HCT116 (cell line): ENCODE measurements around the gene STARD5. TPM values are rescaled to one million over a fixed set of nuclear protein-coding genes. Genes with fewer than 3 reads are reported as not detected.

ENCODE experiments used
- ATAC-seq: fragments of 200-7000 bp; cut with Tn5 transposase; 2 replicates; pipeline ENCODE4 v1.9.1; 2020; ENCODE audit warnings: mild to moderate bottlenecking, moderate library complexity
- BruUV-seq: library from RNA; stranded (reverse); fragments of 400-500 nt; replicated peaks from 2 replicates; lab custom pipeline; 2021; lab: Mats Ljungman, UMichigan
- CTCF ChIA-PET: fragments of 300-600 bp; sonication (Branson Sonifier 250); formaldehyde crosslinking; loops from one replicate; lab custom pipeline; 2021; ENCODE audit warnings: antibody characterized with exemption; lab: Charles Lee
- POLR2A ChIA-PET: fragments of 300-600, 350-600 bp; sonication (Branson Sonifier 250); formaldehyde crosslinking; loops from one replicate; lab custom pipeline; 2021; ENCODE audit warnings: antibody characterized with exemption; lab: Charles Lee
- RAD21 ChIA-PET, 2 experiments: fragments of 300-600 bp; sonication (Branson Sonifier 250); formaldehyde crosslinking; loops; one replicate each; lab custom pipeline; 2023; ENCODE audit warnings: low total read pairs in 2 of 2; ENCODE audit not compliant: uncharacterized antibody in 2 of 2, unreplicated experiment in 2 of 2, low non-redundant PET in 1 of 2; lab: Charles Lee
- DNase-seq: peaks from one replicate; pipeline ENCODE4 v3.0.0-alpha.2; 2010; ENCODE audit warnings: low read depth, low spot score
- H2AFZ ChIP-seq: fragments of 200-600 bp; shearing (Covaris generic), sonication (generic); 2 replicates; pipeline ENCODE4 v1.6.1; 2017; ENCODE audit warnings: low read depth, mixed run types, mixed read lengths, antibody characterized with exemption, low read length; ENCODE audit not compliant: poor library complexity, severe bottlenecking
- H3K27ac ChIP-seq: 2 replicates; pipeline ENCODE4 v1.5.1; 2012; ENCODE audit warnings: low read depth, low read length
- H3K27me3 ChIP-seq: fragments of 200-600 bp; sonication (generic); 2 replicates; pipeline ENCODE4 v1.6.1; 2016; ENCODE audit warnings: mixed run types, low read length, mixed read lengths; ENCODE audit not compliant: insufficient read depth
- H3K36me3 ChIP-seq, 2 experiments: fragments of 200-500 bp in 1 of 2; fragments of 200-600 bp in 1 of 2; sonication (Bioruptor generic) in 1 of 2; sonication (generic) in 1 of 2; 2 replicates each; pipeline versions ENCODE4 v1.5.1 to v1.6.1; 2014 to 2016; ENCODE audit warnings: low read length in 2 of 2, inconsistent platforms in 1 of 2, mixed read lengths in 1 of 2, mixed run types in 1 of 2; ENCODE audit not compliant: insufficient read depth in 2 of 2, control insufficient read depth in 1 of 2
- H3K4me1 ChIP-seq, 2 experiments: fragments of 200-600 bp in 1 of 2; sonication (generic) in 1 of 2; 2 replicates each; pipeline versions ENCODE4 v1.5.1 to v1.6.1; 2012 to 2017; ENCODE audit warnings: low read length in 2 of 2, inconsistent platforms in 1 of 2, mild to moderate bottlenecking in 1 of 2, mixed read lengths in 1 of 2, mixed run types in 1 of 2, moderate library complexity in 1 of 2; ENCODE audit not compliant: insufficient read depth in 2 of 2, control insufficient read depth in 1 of 2
- H3K4me2 ChIP-seq: fragments of 200-600 bp; sonication (generic); 2 replicates; pipeline ENCODE4 v1.6.1; 2017; ENCODE audit warnings: mixed run types, low read length, mixed read lengths
- H3K4me3 ChIP-seq, 2 experiments: fragments of 200-600 bp in 1 of 2; sonication (generic) in 1 of 2; replicated peaks in 1 of 2; 2 replicates each; pipeline ENCODE4 v1.5.1; 2011 to 2016; ENCODE audit warnings: low read length in 2 of 2, control low read depth in 1 of 2, low read depth in 1 of 2, mild to moderate bottlenecking in 1 of 2, mixed read lengths in 1 of 2, mixed run types in 1 of 2
- H3K79me2 ChIP-seq: fragments of 200-600 bp; sonication (generic); 2 replicates; pipeline ENCODE4 v1.6.1; 2017; ENCODE audit warnings: mild to moderate bottlenecking, mixed run types, low read length, moderate library complexity, mixed read lengths; ENCODE audit not compliant: insufficient read depth
- H3K9ac ChIP-seq: fragments of 200-600 bp; sonication (generic); 2 replicates; pipeline ENCODE4 v1.6.1; 2016; ENCODE audit warnings: low read length, mixed read lengths
- H3K9me2 ChIP-seq: fragments of 200-600 bp; sonication (generic), shearing (Covaris generic); 2 replicates; pipeline ENCODE4 v1.6.1; 2017; ENCODE audit warnings: mixed run types, mild to moderate bottlenecking, moderate library complexity; ENCODE audit not compliant: insufficient read depth
- H3K9me3 ChIP-seq, 2 experiments: fragments of 200-500 bp in 1 of 2; fragments of 200-600 bp in 1 of 2; sonication (Bioruptor generic) in 1 of 2; sonication (generic) in 1 of 2; 2 replicates each; pipeline ENCODE4 v1.6.1; 2014 to 2017; ENCODE audit warnings: low read length in 2 of 2, mixed read lengths in 2 of 2, inconsistent platforms in 1 of 2, low read depth in 1 of 2, mild to moderate bottlenecking in 1 of 2, mixed run types in 1 of 2, moderate library complexity in 1 of 2; ENCODE audit not compliant: control insufficient read depth in 1 of 2, insufficient read depth in 1 of 2
- H4K20me1 ChIP-seq: fragments of 200-600 bp; sonication (generic), shearing (Covaris generic); 2 replicates; pipeline ENCODE4 v1.6.1; 2017; ENCODE audit warnings: mixed run types, mild to moderate bottlenecking, moderate library complexity; ENCODE audit not compliant: insufficient read depth
- CEBPB ChIP-seq: IDR thresholded peaks from 2 replicates; pipeline ENCODE4 v1.6.1; 2012; ENCODE audit warnings: low read depth
- EGR1 ChIP-seq: IDR thresholded peaks from 2 replicates; pipeline ENCODE4 v1.6.1; 2012; ENCODE audit warnings: low read depth
- EZH2 ChIP-seq: fragments of 200-600 bp; sonication (generic); IDR thresholded peaks from 2 replicates; pipeline ENCODE4 v1.6.1; 2017; ENCODE audit warnings: antibody characterized with exemption, mixed run types
- EZH2phosphoT487 ChIP-seq: fragments of 200-600 bp; IDR thresholded peaks from 2 replicates; pipeline ENCODE4 v1.6.1; 2018; ENCODE audit warnings: antibody characterized with exemption, borderline replicate concordance
- FOSL1 ChIP-seq: IDR thresholded peaks from 2 replicates; pipeline ENCODE4 v1.6.1; 2012; ENCODE audit warnings: low read depth
- POLR2A ChIP-seq: IDR thresholded peaks from 2 replicates; pipeline ENCODE4 v1.7.0; 2011; ENCODE audit warnings: borderline replicate concordance; ENCODE audit not compliant: insufficient read depth, insufficient read length; ENCODE audit errors: extremely low read depth
- POLR2AphosphoS5 ChIP-seq: IDR thresholded peaks from 2 replicates; pipeline ENCODE4 v1.6.1; 2011; ENCODE audit warnings: mild to moderate bottlenecking, low read depth, low read length, moderate library complexity
- RAD21 ChIP-seq: IDR thresholded peaks from 2 replicates; pipeline ENCODE4 v1.6.1; 2012; ENCODE audit warnings: low read depth, mild to moderate bottlenecking
- SRF ChIP-seq: IDR thresholded peaks from 2 replicates; pipeline ENCODE4 v1.6.1; 2012; ENCODE audit warnings: low read depth
- ZBTB33 ChIP-seq: IDR thresholded peaks from 2 replicates; pipeline ENCODE4 v1.6.1; 2011; ENCODE audit warnings: mild to moderate bottlenecking, low read length, moderate library complexity; ENCODE audit not compliant: insufficient replicate concordance; ENCODE audit errors: extremely low read depth
- ZNF274 ChIP-seq: fragments of 200-500 bp; sonication (Bioruptor generic); IDR thresholded peaks from 2 replicates; pipeline ENCODE4 v1.6.1; 2014; ENCODE audit warnings: mild to moderate bottlenecking, low read depth, low read length, inconsistent platforms
- intact Hi-C: fragments of 100-400 bp; cut with micrococcal nuclease; formaldehyde crosslinking; loops from 2 replicates; pipeline ENCODE4 v1.10.0; 2022
- total RNA-seq: library from RNA; stranded (reverse); gene quantifications from one replicate; pipeline ENCODE4 v1.2.1, GENCODE V29; 2021; ENCODE audit not compliant: unreplicated experiment

Gene STARD5
- total RNA-seq, 1 experiment from 2014 or later, result 4.0 TPM

- H3K9me2 ChIP-seq, result no peaks in the 10 kb centered on the region
- ChIA-PET POLR2A (no interaction called here), CTCF (interaction anchor here (1.8 kb wide), 1 partner anchor 90 kb away, joined by 5 read pairs; no protein-coding TSS in a partner anchor), RAD21 (no interaction called here)
- no peaks in the 10 kb centered on the region for H4K20me1 ChIP-seq
- no peak overlapping the region for H3K9ac ChIP-seq
- DNase-seq (no peak), ATAC-seq (no peak)
- no peak overlapping the region for H3K4me2 ChIP-seq
- no peaks in the 10 kb centered on the region for H3K9me3 ChIP-seq
- H3K4me1 ChIP-seq, result no peaks in the 10 kb centered on the region
- intact Hi-C loops, result no loop called here
- no peaks in the 10 kb centered on the region for H3K79me2 ChIP-seq
- no peaks in the 10 kb centered on the region for H3K36me3 ChIP-seq
- H3K27ac ChIP-seq, result no peak overlapping the region
- H2AFZ ChIP-seq, result no peak overlapping the region
- H3K4me3 ChIP-seq, result no peak overlapping the region
- TF ChIP-seq ZNF274 (no peak), EGR1 (no peak), CEBPB (no peak), EZH2 (no peak), ZBTB33 (no peak), SRF (no peak), POLR2A (no peak), RAD21 (no peak)
- H3K27me3 ChIP-seq, result no peaks in the 10 kb centered on the region
- BruUV-seq, result no TSS peak
Measured at GRCh38 chr15:81356252-81356651, 32.3 kb upstream of the STARD5 start.

- Histone ChIP-seq H3K9ac (no peak overlapping the region), H3K36me3 (no peaks in the 10 kb centered on the region)
- CTCF ChIA-PET, result no interaction called here
- no peak for TF ChIP-seq FOSL1
- no peak for TF ChIP-seq EZH2phosphoT487
- no peak for TF ChIP-seq POLR2AphosphoS5
- no peak for TF ChIP-seq ZNF274
- TF ChIP-seq EZH2, result no peak
- TF ChIP-seq SRF, result no peak
- TF ChIP-seq, all 23 proteins: peak for 0
- ATAC-seq (no peak), DNase-seq (no peak)
- Histone ChIP-seq H3K4me1 (no peaks in the 10 kb centered on the region), H3K27me3 (no peaks in the 10 kb centered on the region), H3K9me3 (no peaks in the 10 kb centered on the region), H3K4me2 (no peak overlapping the region), H3K79me2 (no peaks in the 10 kb centered on the region), H3K4me3 (no peak overlapping the region), H3K9me2 (no peaks in the 10 kb centered on the region), H3K27ac (no peak overlapping the region), H2AFZ (no peak overlapping the region), H4K20me1 (no peaks in the 10 kb centered on the region)
- ChIA-PET RAD21 (no interaction called here), POLR2A (no interaction called here)
- no TSS peak for BruUV-seq
- intact Hi-C loops, result no loop called here
Measured at GRCh38 chr15:81351651-81352050, 27.7 kb upstream of the STARD5 start.
